ENCODE measurements around the gene STEAP3. TPM values are rescaled to one million over a fixed set of nuclear protein-coding genes. Genes with fewer than 3 reads are reported as not detected.

Gene STEAP3
- total and polyA plus RNA-seq, 2 donors (not counting 1 experiment from before 2014, with no cell fraction given), result 1.1 to 1.6 TPM

- Histone ChIP-seq H3K9me3 (ENCODE audit: control extremely low read depth in 1 of 3, control insufficient read depth in 2 of 3, insufficient read depth in 1 of 3, low read length in 2 of 3) (no peaks in the 10 kb centered on the region), H3K79me2 (ENCODE audit: control insufficient read depth, insufficient read depth, low read length) (no peaks in the 10 kb centered on the region), H4K20me1 (ENCODE audit: control insufficient read depth, insufficient read depth, low read length, poor library complexity, severe bottlenecking) (no peaks in the 10 kb centered on the region), H3K27me3 (replicated peaks in 1 of 4; ENCODE audit: control extremely low read depth in 1 of 4, control insufficient read depth in 3 of 4, insufficient read depth in 4 of 4, low read length in 3 of 4) (no peaks in the 10 kb centered on the region), H3K36me3 (replicated peaks in 1 of 2; ENCODE audit: control extremely low read depth in 1 of 2, control insufficient read depth in 1 of 2, extremely low read depth in 1 of 2, insufficient read depth in 2 of 2, low read length in 1 of 2) (no peaks in the 10 kb centered on the region), H3K9ac (ENCODE audit: low read length) (no peak overlapping the region), H2AFZ (ENCODE audit: insufficient read depth, low read depth, low read length, poor library complexity, severe bottlenecking) (no peak overlapping the region), H3K4me2 (replicated peaks; ENCODE audit: low read depth, low read length, poor library complexity, severe bottlenecking) (no peak overlapping the region), H3K4me3 (ENCODE audit: control extremely low read depth in 1 of 5, extremely low read depth in 1 of 5, insufficient read depth in 1 of 5, low read depth in 2 of 5, low read length in 4 of 5) (no peak overlapping the region), H3K4me1 (ENCODE audit: control insufficient read depth in 2 of 2, insufficient read depth in 2 of 2, low read length in 2 of 2) (no peaks in the 10 kb centered on the region), H3K27ac (ENCODE audit: low read length in 2 of 2) (no peak overlapping the region)
- ATAC-seq (ENCODE audit: low read depth) (no peak), DNase-seq (no peak)
- Mint-ChIP-seq H3K4me1 (no peaks in the 10 kb centered on the region), H3K4me3 (no peak overlapping the region), H3K27ac (no peak overlapping the region), H3K27me3 (no peaks in the 10 kb centered on the region), H3K9me3 (ENCODE audit: insufficient read depth) (no peaks in the 10 kb centered on the region)
- intact Hi-C loops (cut with micrococcal nuclease), result no loop called here
- TF ChIP-seq EZH2 (IDR thresholded peaks at IDR 0.05; ENCODE audit: borderline replicate concordance, insufficient read depth, low read depth, low read length, poor library complexity, severe bottlenecking) (no peak), CTCF (IDR thresholded peaks at IDR 0.05) (no peak)
- POLR2A ChIA-PET, result no interaction called here
- CTCF ChIA-PET, result no interaction called here
- 90% methylated on average over 13 of the region's 14 CpGs for WGBS (ENCODE audit: insufficient coverage)
Measured at GRCh38 chr2:119253760-119254600, 30.3 kb downstream of the STEAP3 start.

- H3K27me3 Mint-ChIP-seq, result no peaks in the 10 kb centered on the region
- no peak overlapping the region for H3K4me3 Mint-ChIP-seq
- Histone ChIP-seq H3K9ac (ENCODE audit: low read length) (no peak overlapping the region), H3K9me3 (ENCODE audit: control extremely low read depth in 1 of 3, control insufficient read depth in 2 of 3, insufficient read depth in 1 of 3, low read length in 2 of 3) (no peaks in the 10 kb centered on the region), H2AFZ (ENCODE audit: insufficient read depth, low read depth, low read length, poor library complexity, severe bottlenecking) (no peak overlapping the region), H3K27ac (ENCODE audit: low read length in 2 of 2) (no peak overlapping the region), H3K4me3 (ENCODE audit: control extremely low read depth in 1 of 5, extremely low read depth in 1 of 5, insufficient read depth in 1 of 5, low read depth in 2 of 5, low read length in 4 of 5) (no peak overlapping the region), H3K79me2 (ENCODE audit: control insufficient read depth, insufficient read depth, low read length) (no peaks in the 10 kb centered on the region), H3K4me1 (ENCODE audit: control insufficient read depth in 2 of 2, insufficient read depth in 2 of 2, low read length in 2 of 2) (no peaks in the 10 kb centered on the region), H3K4me2 (replicated peaks; ENCODE audit: low read depth, low read length, poor library complexity, severe bottlenecking) (no peak overlapping the region), H3K36me3 (replicated peaks in 1 of 2; ENCODE audit: control extremely low read depth in 1 of 2, control insufficient read depth in 1 of 2, extremely low read depth in 1 of 2, insufficient read depth in 2 of 2, low read length in 1 of 2) (no peaks in the 10 kb centered on the region), H3K27me3 (replicated peaks in 1 of 4; ENCODE audit: control extremely low read depth in 1 of 4, control insufficient read depth in 3 of 4, insufficient read depth in 4 of 4, low read length in 3 of 4) (no peaks in the 10 kb centered on the region), H4K20me1 (ENCODE audit: control insufficient read depth, insufficient read depth, low read length, poor library complexity, severe bottlenecking) (no peaks in the 10 kb centered on the region)
- H3K27ac Mint-ChIP-seq, result no peak overlapping the region
- DNase-seq (no peak), ATAC-seq (ENCODE audit: low read depth) (no peak)
- no peak for TF ChIP-seq EZH2 (IDR thresholded peaks at IDR 0.05; ENCODE audit: borderline replicate concordance, insufficient read depth, low read depth, low read length, poor library complexity, severe bottlenecking)
- TF ChIP-seq CTCF (IDR thresholded peaks at IDR 0.05), result no peak
- H3K4me1 Mint-ChIP-seq, result no peaks in the 10 kb centered on the region
- 96% methylated on average over 9 of the region's 10 CpGs for WGBS (ENCODE audit: insufficient coverage)
- intact Hi-C loops (cut with micrococcal nuclease), result no loop called here
- ChIA-PET POLR2A (no interaction called here), CTCF (no interaction called here)
- no peaks in the 10 kb centered on the region for H3K9me3 Mint-ChIP-seq (ENCODE audit: insufficient read depth)
Measured at GRCh38 chr2:119254601-119255080, 31.0 kb downstream of the STEAP3 start.

All from B cell (primary cell).